Activated T-helper 1 cell treated with anti-CD3 and anti-CD28 coated beads, Interleukin-12 subunit alpha, Interleukin-12 subunit beta, Interleukin-2, Interleukin-4 antibody, amounts not matched to agents 30 ng/mL and 10 ng/mL and 1 ng/mL, durations not matched to agents 14 hours and 24 hours and 36 hours (primary cell): Measurements from ENCODE around the gene DMXL1. TPM values are rescaled to one million over a fixed set of nuclear protein-coding genes. Genes with fewer than 3 reads are reported as not detected.
A peak's percentile ranks its signal among the peaks of the same experiment; 100 is the strongest.

ENCODE experiments used
- DNase-seq: peaks from one replicate; pipeline ENCODE4 v3.0.0; 2021; ENCODE audit warnings: low spot score
- H3K27ac Mint-ChIP-seq: one replicate; pipeline ENCODE4 v1.8.0; 2021; ENCODE audit warnings: mild to moderate bottlenecking, mixed read lengths
- H3K27me3 Mint-ChIP-seq: one replicate; pipeline ENCODE4 v1.8.0; 2022; ENCODE audit warnings: mild to moderate bottlenecking, moderate library complexity, mixed read lengths; ENCODE audit not compliant: insufficient read depth
- H3K36me3 Mint-ChIP-seq: one replicate; pipeline ENCODE4 v1.8.0; 2021; ENCODE audit warnings: low read depth, mixed read lengths
- H3K4me1 Mint-ChIP-seq: one replicate; pipeline ENCODE4 v1.8.0; 2021; ENCODE audit warnings: low read depth, mixed read lengths
- H3K4me3 Mint-ChIP-seq: one replicate; pipeline ENCODE4 v1.8.0; 2021; ENCODE audit warnings: mild to moderate bottlenecking, moderate library complexity, mixed read lengths
- H3K9me3 Mint-ChIP-seq: one replicate; pipeline ENCODE4 v1.8.0; 2021; ENCODE audit warnings: mixed read lengths
- intact Hi-C: fragments of 100-400 bp; cut with micrococcal nuclease; formaldehyde crosslinking; loops from one replicate; pipeline ENCODE4 v1.15.1; 2024
- total RNA-seq: library from RNA; stranded (reverse); gene quantifications from 2 replicates; pipeline ENCODE4 v1.2.3, GENCODE V29; 2022

DMXL1 gene
- total RNA-seq, 1 donor from 2014 or later: 28.2 TPM

- H3K27me3 Mint-ChIP-seq: peaks cover 2% of the 10 kb centered on the region
- H3K27ac Mint-ChIP-seq: no peak overlapping the region
- no peaks in the 10 kb centered on the region for H3K36me3 Mint-ChIP-seq
- peaks cover 17% of the 10 kb centered on the region for H3K4me1 Mint-ChIP-seq
- no peaks in the 10 kb centered on the region for H3K9me3 Mint-ChIP-seq
- DNase-seq: no peak
- intact Hi-C loops: no loop called here
- no peak overlapping the region for H3K4me3 Mint-ChIP-seq
These were observed 33.2 kb upstream of the DMXL1 start for GRCh38 chr5:119037496-119038215.

- Mint-ChIP-seq H3K27ac (no peak overlapping the region), H3K9me3 (no peaks in the 10 kb centered on the region), H3K27me3 (peaks cover 5% of the 10 kb centered on the region), H3K4me3 (no peak overlapping the region), H3K36me3 (no peaks in the 10 kb centered on the region), H3K4me1 (no peaks in the 10 kb centered on the region)
- intact Hi-C loops: no loop called here
- no peak for DNase-seq
These were observed 22.6 kb upstream of the DMXL1 start for GRCh38 chr5:119048246-119048645.

- DNase-seq: no peak
- H3K27me3 Mint-ChIP-seq: peaks cover 7% of the 10 kb centered on the region
- intact Hi-C loops: no loop called here
- H3K27ac Mint-ChIP-seq: no peak overlapping the region
- H3K9me3 Mint-ChIP-seq: no peaks in the 10 kb centered on the region
- no peaks in the 10 kb centered on the region for H3K36me3 Mint-ChIP-seq
- H3K4me1 Mint-ChIP-seq: no peaks in the 10 kb centered on the region
- no peak overlapping the region for H3K4me3 Mint-ChIP-seq
These were observed 20.9 kb upstream of the DMXL1 start for GRCh38 chr5:119049824-119050449.

GRCh38 chr5:119054101-119054500 lies 16.8 kb upstream of the DMXL1 start:
- Mint-ChIP-seq H3K4me3 (no peak overlapping the region), H3K4me1 (no peaks in the 10 kb centered on the region), H3K9me3 (no peaks in the 10 kb centered on the region), H3K27me3 (peaks cover 7% of the 10 kb centered on the region), H3K27ac (no peak overlapping the region), H3K36me3 (no peaks in the 10 kb centered on the region)
- no peak for DNase-seq
- intact Hi-C loops: no loop called here

GRCh38 chr5:119055294-119055693 lies 15.6 kb upstream of the DMXL1 start:
- Mint-ChIP-seq H3K27me3 (peaks cover 2% of the 10 kb centered on the region), H3K27ac (no peak overlapping the region), H3K4me1 (no peaks in the 10 kb centered on the region), H3K4me3 (no peak overlapping the region), H3K36me3 (no peaks in the 10 kb centered on the region), H3K9me3 (no peaks in the 10 kb centered on the region)
- no peak for DNase-seq
- intact Hi-C loops: no loop called here

- no peak for DNase-seq
- Mint-ChIP-seq H3K27me3 (peaks cover 1% of the 10 kb centered on the region), H3K9me3 (no peaks in the 10 kb centered on the region), H3K36me3 (no peaks in the 10 kb centered on the region), H3K4me3 (no peak overlapping the region), H3K27ac (no peak overlapping the region), H3K4me1 (peaks cover 10% of the 10 kb centered on the region)
- intact Hi-C loops: no loop called here
These were observed 11.8 kb upstream of the DMXL1 start for GRCh38 chr5:119058979-119059529.

DNA sequence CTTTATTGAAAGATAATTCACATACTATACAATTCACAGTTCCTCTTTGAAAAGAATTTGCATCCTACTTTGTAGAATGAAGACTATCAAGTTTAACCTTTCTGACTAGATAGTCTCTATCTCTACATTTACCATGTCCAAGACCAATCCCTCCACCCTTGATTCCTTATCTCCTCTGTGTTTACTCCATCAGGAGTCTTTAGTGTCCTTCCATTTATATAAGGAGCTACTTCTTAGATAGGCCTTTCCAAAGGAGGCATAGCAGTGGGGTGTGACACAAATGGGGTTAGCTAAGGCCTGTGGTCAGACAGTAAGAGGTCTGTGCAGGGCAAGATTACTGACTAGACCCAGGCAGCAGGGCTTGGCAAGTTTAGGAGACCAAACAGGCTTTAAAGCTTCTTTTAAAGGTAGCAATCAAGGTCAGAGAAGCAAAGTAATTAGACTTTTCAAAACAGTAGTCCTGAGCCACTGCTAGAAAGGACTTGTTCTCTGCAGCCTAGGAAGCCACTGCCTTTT lies 11.1 kb upstream of the DMXL1 start:
- Mint-ChIP-seq H3K27me3 (peaks cover 1% of the 10 kb centered on the region), H3K36me3 (no peaks in the 10 kb centered on the region), H3K4me3 (no peak overlapping the region), H3K4me1 (peaks cover 14% of the 10 kb centered on the region), H3K9me3 (no peaks in the 10 kb centered on the region), H3K27ac (no peak overlapping the region)
- intact Hi-C loops: no loop called here
- no peak for DNase-seq

DNA sequence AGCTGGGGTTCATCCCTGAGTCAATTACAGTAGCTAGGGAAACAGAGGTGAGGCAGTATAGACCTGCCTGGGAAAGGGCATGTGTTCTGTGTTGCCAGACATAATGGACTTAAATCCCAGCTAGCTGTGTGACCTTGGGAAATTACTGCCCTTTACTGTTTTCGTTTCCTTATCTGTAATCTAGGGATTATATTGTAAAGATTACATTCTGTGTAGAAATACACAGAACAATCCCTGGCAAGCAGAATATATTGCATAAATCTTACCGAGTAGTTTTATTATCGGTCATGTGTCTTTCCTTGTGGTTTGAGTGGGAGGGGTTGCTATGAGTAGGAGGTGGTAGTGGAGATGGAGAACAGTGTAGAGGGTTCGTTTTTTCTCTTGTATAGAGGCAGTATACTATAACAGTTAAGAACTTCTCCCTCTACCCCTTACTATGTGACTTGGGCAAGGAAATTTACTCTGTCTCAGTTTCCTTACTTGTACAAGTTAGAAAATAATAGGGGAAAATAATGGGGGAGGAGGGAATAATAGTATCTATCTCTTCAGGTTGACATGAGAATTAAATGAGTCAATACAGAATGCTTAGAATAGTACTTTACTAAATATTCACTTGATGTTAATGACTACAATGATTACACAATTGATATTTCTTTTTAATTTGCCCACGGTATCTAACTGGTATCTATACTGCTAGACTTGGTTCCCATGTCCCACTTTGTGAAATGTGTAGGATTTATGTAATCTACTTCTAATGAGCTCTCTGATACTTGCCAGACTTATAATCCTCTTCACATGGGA lies 7.1 kb upstream of the DMXL1 start:
- Mint-ChIP-seq H3K36me3 (no peaks in the 10 kb centered on the region), H3K4me1 (peaks cover 14% of the 10 kb centered on the region), H3K27ac (peak overlapping the region; percentile 52), H3K9me3 (no peaks in the 10 kb centered on the region), H3K4me3 (peak overlapping the region; percentile 7), H3K27me3 (peaks cover 1% of the 10 kb centered on the region)
- no peak for DNase-seq
- intact Hi-C loops: loop anchor here (1.0 kb wide), 5 partner anchors 8 to 334 kb away; partner anchors contain the start of gene DMXL1

GRCh38 chr5:119067450-119067849 lies 3.4 kb upstream of the DMXL1 start:
- H3K4me3 Mint-ChIP-seq: no peak overlapping the region
- no peaks in the 10 kb centered on the region for H3K36me3 Mint-ChIP-seq
- DNase-seq: no peak
- H3K9me3 Mint-ChIP-seq: no peaks in the 10 kb centered on the region
- no peak overlapping the region for H3K27ac Mint-ChIP-seq
- H3K27me3 Mint-ChIP-seq: peaks cover 1% of the 10 kb centered on the region
- intact Hi-C loops: no loop called here
- H3K4me1 Mint-ChIP-seq: peaks cover 21% of the 10 kb centered on the region

GRCh38 chr5:119070578-119070827 lies 384 bp upstream of the DMXL1 start:
- Mint-ChIP-seq H3K4me3 (peak overlapping the region; percentile 94), H3K4me1 (peaks cover 31% of the 10 kb centered on the region), H3K27ac (peak overlapping the region; percentile 98), H3K36me3 (peaks cover 5% of the 10 kb centered on the region), H3K27me3 (no peaks in the 10 kb centered on the region), H3K9me3 (no peaks in the 10 kb centered on the region)
- DNase-seq: no peak
- intact Hi-C loops: loop anchor here (1.0 to 5.0 kb wide), 12 partner anchors 9 to 382 kb away; partner anchors contain the start of genes DTWD2 and HSD17B4

- H3K27me3 Mint-ChIP-seq: no peaks in the 10 kb centered on the region
- H3K27ac Mint-ChIP-seq: peak overlapping the region; percentile 92
- H3K36me3 Mint-ChIP-seq: peaks cover 6% of the 10 kb centered on the region
- H3K4me3 Mint-ChIP-seq: peak overlapping the region; percentile 94
- no peak for DNase-seq
- intact Hi-C loops: loop anchor here (1.0 to 5.0 kb wide), 6 partner anchors 8 to 339 kb away; no protein-coding TSS in a partner anchor
- H3K4me1 Mint-ChIP-seq: peaks cover 39% of the 10 kb centered on the region
- H3K9me3 Mint-ChIP-seq: no peaks in the 10 kb centered on the region
These were observed 691 bp downstream of the DMXL1 start for GRCh38 chr5:119071561-119071995.

DNA sequence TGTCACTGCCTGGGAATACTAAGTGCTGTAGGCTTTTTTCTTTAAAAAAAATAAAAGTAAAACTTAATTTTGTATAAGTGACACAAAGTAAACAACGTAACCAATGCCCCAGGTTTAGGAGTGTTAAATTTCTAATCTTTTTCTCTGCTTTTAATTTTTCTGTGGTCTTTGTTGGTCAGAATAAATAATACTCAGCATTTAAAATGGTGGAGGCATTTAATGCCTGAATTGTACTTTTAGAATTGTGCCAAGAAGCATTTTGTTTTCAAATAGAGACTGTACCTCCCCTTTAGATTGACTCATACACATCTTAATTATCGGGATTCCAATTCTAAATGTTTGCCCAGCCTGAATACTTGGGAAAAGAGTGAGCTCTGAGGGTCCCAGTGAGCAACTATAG lies 1.6 kb downstream of the DMXL1 start:
- Mint-ChIP-seq H3K9me3 (no peaks in the 10 kb centered on the region), H3K27ac (peak overlapping the region; percentile 12), H3K27me3 (no peaks in the 10 kb centered on the region), H3K4me1 (peaks cover 39% of the 10 kb centered on the region), H3K36me3 (peaks cover 6% of the 10 kb centered on the region), H3K4me3 (peak overlapping the region; percentile 73)
- no peak for DNase-seq
- intact Hi-C loops: loop anchor here (5.0 kb wide), 1 partner anchor 215 kb away; no protein-coding TSS in a partner anchor
